Lower leg skin (tissue), 3 donors: ENCODE results near the gene PTPRN2.

Experiments used
- CTCF ChIP-seq, 3 donors: fragments of 450-650 bp; IDR thresholded peaks; one replicate each; pipeline ENCODE4 v1.5.1; 2016; ENCODE audit warnings: antibody characterized with exemption in 3 of 3, mild to moderate bottlenecking in 3 of 3, moderate library complexity in 2 of 3
- POLR2A ChIP-seq, 2 donors: fragments of 450-650 bp; IDR thresholded peaks; one replicate each; pipeline ENCODE4 v1.6.1; 2016 to 2017; ENCODE audit warnings: antibody characterized with exemption in 2 of 2, mild to moderate bottlenecking in 1 of 2, moderate library complexity in 1 of 2

- TF ChIP-seq CTCF (IDR thresholded peaks at IDR 0.05), result no peak
- TF ChIP-seq POLR2A (IDR thresholded peaks at IDR 0.05), result no peak
Measured at GRCh38 chr7:158096582-158096981, 491.0 kb downstream of the PTPRN2 start.
